Measurements from ENCODE around the gene LRP11.

LRP11 gene

DNA sequence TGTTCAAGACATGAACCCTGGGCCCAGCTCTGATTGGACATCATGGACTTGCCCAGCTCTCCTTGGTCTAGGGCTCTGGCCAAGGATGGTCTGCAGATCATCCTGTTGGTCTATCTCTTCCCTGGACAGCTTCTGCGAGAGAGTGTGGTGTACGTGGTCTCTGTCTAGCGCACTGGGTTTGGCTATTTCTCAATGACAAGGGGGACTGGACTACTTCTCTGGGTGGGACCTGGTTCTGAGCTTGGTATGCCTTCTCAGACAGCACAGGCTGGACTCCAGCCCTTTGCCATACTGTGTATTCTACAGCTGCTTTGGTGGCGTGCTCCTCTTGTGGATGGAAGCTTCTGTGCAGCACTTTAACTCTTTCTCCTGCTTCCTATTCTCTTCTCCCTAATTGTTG lies 42.2 kb upstream of the LRP11 start:
- H3K27ac ChIP-seq, result peak overlapping the region; percentile 28; the same call in 1 of the 2 replicates
- TF ChIP-seq, protein P1, sequence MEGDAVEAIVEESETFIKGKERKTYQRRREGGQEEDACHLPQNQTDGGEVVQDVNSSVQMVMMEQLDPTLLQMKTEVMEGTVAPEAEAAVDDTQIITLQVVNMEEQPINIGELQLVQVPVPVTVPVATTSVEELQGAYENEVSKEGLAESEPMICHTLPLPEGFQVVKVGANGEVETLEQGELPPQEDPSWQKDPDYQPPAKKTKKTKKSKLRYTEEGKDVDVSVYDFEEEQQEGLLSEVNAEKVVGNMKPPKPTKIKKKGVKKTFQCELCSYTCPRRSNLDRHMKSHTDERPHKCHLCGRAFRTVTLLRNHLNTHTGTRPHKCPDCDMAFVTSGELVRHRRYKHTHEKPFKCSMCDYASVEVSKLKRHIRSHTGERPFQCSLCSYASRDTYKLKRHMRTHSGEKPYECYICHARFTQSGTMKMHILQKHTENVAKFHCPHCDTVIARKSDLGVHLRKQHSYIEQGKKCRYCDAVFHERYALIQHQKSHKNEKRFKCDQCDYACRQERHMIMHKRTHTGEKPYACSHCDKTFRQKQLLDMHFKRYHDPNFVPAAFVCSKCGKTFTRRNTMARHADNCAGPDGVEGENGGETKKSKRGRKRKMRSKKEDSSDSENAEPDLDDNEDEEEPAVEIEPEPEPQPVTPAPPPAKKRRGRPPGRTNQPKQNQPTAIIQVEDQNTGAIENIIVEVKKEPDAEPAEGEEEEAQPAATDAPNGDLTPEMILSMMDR (conservative IDR thresholded peaks at IDR 0.05), result no peak

DNA sequence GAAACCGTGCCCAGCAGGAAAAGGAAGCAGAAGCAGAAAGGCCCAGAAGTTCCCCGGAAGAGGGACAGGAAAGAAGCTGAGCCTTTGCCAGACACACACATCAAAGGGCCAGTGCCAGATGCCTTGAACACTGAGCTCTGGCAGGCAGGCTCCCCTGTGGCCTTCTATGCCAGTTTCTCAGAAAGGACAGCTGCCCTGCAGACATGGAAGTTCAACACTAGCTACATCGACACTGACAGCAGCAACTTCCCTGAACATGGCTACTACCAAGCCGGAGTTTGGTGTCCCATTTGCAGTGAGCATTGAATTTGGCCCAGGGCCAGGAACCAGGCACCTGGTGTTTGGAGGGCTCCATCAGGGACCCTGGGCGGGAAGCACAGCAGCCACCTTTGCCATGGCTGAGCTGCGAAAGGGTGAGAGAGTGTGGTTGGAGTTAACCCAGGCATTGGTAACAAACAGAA lies 41.8 kb upstream of the LRP11 start:
- TF ChIP-seq, protein P1 (conservative IDR thresholded peaks at IDR 0.05), result no peak
- peak overlapping the region; percentile 28; the same call in 1 of the 2 replicates for H3K27ac ChIP-seq

DNA sequence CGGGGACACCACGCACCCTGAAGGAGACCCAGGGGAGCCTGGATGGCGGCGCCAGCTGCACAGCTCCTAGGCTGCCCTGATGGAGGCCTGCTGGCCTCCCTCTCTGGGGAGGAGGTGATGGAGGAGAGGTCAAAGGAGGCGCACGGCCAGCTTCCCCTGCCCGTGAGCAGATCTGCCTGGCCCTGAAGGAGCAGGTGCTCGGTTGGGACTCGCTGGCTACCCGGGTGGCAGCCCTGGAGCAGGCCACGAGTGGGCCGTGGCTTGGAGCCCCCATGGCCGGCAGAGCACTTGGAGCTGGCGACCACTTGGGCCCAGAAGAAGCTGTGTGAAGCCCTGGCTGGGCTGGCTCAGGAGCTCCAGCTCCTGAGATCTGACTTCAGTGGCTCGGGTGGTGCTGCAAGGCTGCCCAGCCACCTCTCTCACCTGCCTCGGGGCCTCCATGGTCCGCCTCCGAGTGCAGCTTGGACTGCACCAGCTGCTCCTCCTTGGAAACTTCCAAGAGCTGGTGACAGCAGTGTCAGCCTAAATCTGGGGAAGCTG lies 41.3 kb upstream of the LRP11 start:
- TF ChIP-seq, protein P1 (conservative IDR thresholded peaks at IDR 0.05), result no peak
- H3K27ac ChIP-seq, result peak overlapping the region; percentile 28; the same call in 1 of the 2 replicates

DNA sequence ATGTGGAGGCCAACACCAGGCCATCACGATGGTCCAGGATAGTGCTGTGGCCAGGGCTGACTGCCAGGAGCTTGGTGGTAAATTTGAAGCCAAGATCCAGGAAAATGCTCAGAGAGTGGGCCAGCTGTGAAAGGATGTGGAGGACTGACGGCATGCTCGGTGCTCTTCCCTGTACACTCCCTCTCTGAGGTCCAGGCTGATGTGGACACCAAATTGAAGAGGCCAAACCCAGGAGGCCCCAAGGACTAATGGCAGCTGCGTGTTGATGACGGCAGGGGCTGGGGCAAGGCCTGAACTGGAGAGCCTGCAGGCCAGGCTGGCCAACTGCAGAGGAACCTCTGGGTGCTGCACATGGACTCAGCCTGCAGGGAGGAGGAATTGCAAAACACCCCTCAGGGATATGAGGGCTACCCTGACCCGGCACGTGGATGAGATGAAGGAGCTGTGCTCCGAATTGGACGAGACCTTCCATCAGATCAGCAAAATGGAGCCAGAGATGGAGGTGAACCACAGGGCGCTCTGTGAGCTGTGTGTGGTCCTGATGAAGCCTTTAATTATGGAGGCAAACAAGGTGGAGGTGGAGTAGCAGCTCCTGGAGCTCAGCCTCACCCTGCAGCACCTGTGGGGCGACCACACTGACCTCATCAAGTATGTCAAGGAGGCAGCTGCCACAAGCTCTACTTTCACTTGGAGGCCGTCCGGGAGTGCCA lies 40.7 kb upstream of the LRP11 start:
- TF ChIP-seq, protein P1 (conservative IDR thresholded peaks at IDR 0.05), result no peak
- no peak overlapping the region for H3K27ac ChIP-seq

DNA sequence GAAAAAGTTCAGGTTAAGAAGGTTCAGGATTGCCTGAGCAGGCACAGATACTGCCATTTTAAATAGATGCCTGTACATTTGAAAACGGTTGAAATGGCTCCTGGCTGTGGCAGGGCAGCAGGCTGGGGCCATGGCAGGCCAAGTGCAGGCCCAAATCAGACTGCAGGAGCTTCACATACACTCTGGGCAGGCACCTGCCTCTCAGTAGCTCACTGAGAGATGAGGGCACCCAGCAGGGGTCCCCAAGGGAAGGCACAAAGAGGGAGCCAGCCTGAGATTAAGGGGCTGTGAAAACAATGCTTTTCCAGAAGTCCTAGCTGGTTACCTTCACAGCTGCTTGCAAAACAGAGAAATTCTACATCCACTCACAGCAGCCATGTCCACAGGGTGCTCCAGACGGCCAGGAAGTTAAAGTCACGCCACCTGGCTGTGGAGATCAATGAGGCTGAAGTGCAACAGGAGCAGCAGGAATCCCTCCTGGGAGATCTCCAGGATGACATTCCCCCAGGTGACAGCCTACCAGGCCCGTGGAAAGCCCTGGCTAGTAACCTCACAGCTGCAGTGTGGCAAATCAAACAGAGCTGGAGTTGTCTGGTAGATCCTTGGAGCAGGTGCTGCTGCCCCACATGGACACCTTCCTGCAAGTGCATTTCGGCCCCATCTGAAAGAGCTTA lies 39.9 kb upstream of the LRP11 start:
- TF ChIP-seq, protein P1 (conservative IDR thresholded peaks at IDR 0.05), result no peak
- no peak overlapping the region for H3K27ac ChIP-seq

DNA sequence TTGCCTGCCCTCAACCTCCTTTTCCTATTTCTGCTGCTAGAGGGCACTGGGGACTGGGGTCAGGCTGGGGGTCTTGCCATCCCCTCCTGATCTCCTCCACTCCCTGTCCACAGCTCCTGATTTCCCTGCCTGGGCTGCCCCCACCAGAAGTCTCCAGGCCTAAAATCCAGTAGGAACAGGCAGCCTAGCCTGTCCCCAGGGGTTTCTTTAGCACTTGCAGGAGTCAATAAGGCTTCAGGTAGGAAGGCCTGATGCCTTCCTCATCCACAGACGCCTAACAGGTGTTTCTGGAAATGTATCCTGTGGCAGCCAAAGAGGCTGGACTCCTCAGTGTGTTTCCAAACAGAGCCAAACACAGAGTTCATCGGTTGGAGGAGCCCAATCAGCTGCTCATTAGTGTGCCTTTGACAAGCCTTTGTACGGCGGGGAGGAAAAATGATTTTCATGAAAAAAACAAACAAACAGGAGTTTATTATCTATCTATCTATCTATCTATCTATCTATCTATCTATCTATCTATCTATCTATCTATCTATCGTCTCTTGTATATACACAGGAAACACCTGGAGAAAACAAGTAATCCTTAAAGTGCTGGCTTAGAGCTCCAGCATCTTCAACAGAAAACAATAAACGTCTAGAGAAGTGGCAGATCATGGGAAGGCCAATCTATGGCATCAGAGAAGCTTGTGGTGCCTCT lies 37.4 kb upstream of the LRP11 start:
- H3K27ac ChIP-seq, result no peak overlapping the region
- TF ChIP-seq, protein P1 (conservative IDR thresholded peaks at IDR 0.05), result no peak

All from VCaP (cell line).